Endodermal cell (in vitro differentiated cells): Measurements from ENCODE around the gene AKR1C2. TPM values are rescaled to one million over a fixed set of nuclear protein-coding genes. Genes with fewer than 3 reads are reported as not detected.

Source experiments
- DNase-seq: peaks from one replicate; pipeline ENCODE4 v3.0.0-alpha.2; 2017
- H3K27ac ChIP-seq: 2 replicates; pipeline ENCODE4 v1.5.1; 2013; ENCODE audit warnings: mild to moderate bottlenecking, low read depth, low read length, moderate library complexity
- H3K27me3 ChIP-seq: 2 replicates; pipeline ENCODE4 v1.6.1; 2013; ENCODE audit warnings: mild to moderate bottlenecking, low read length, moderate library complexity; ENCODE audit not compliant: insufficient read depth, control insufficient read depth, poor library complexity, severe bottlenecking
- H3K36me3 ChIP-seq: 2 replicates; pipeline ENCODE4 v1.7.0; 2013; ENCODE audit warnings: mild to moderate bottlenecking, low read length, moderate library complexity; ENCODE audit not compliant: control insufficient read depth, insufficient read depth
- H3K4me1 ChIP-seq: one replicate; pipeline ENCODE4 v1.7.0; 2013; ENCODE audit warnings: low read length; ENCODE audit not compliant: control insufficient read depth, insufficient read depth
- H3K4me3 ChIP-seq: 2 replicates; pipeline ENCODE4 v1.5.1; 2013; ENCODE audit warnings: mild to moderate bottlenecking, low read length, moderate library complexity
- H3K9ac ChIP-seq: 2 replicates; pipeline ENCODE4 v1.6.1; 2013; ENCODE audit warnings: mild to moderate bottlenecking, low read length, moderate library complexity; ENCODE audit not compliant: poor library complexity, severe bottlenecking; ENCODE audit errors: extremely low read depth
- H3K9me3 ChIP-seq: 2 replicates; pipeline ENCODE4 v1.6.1; 2013; ENCODE audit warnings: mild to moderate bottlenecking, low read length, moderate library complexity; ENCODE audit not compliant: control insufficient read depth
- H3K27ac Mint-ChIP-seq: 2 replicates; pipeline ENCODE4 v1.8.0; 2020; ENCODE audit warnings: mixed read lengths
- H3K27me3 Mint-ChIP-seq: 2 replicates; pipeline ENCODE4 v1.8.0; 2021; ENCODE audit warnings: mild to moderate bottlenecking, mixed read lengths; ENCODE audit not compliant: insufficient read depth
- H3K36me3 Mint-ChIP-seq: 2 replicates; pipeline ENCODE4 v1.8.0; 2020; ENCODE audit warnings: low read depth, mixed read lengths
- H3K4me1 Mint-ChIP-seq: 2 replicates; pipeline ENCODE4 v1.8.0; 2020; ENCODE audit warnings: mixed read lengths
- H3K4me3 Mint-ChIP-seq: 2 replicates; pipeline ENCODE4 v1.8.0; 2020; ENCODE audit warnings: mild to moderate bottlenecking, moderate library complexity, mixed read lengths
- H3K9me3 Mint-ChIP-seq: 2 replicates; pipeline ENCODE4 v1.8.0; 2020; ENCODE audit warnings: mild to moderate bottlenecking, mixed read lengths
- WGBS, 2 experiments: methylation state at CpG; one replicate each; pipeline versions ENCODE4 v1.1.5 to v1.1.7; 2013; ENCODE audit warnings: missing lambda C conversion rate in 2 of 2, mixed read lengths in 1 of 2; ENCODE audit not compliant: insufficient coverage in 1 of 2, insufficient read length in 1 of 2; 5-methylcytosine and 5-hydroxymethylcytosine counted together
- total RNA-seq, 2 donors: library from RNA; stranded (reverse); fragmentation: NEBNext Ultra II Directional in 1 of 2; extraction: Animal tissue kit (Norgen Biotek cat#: 25700) in 1 of 2; gene quantifications; 2 replicates in 1 of 2; 3 replicates in 1 of 2; pipeline ENCODE4 v1.2.1, GENCODE V29; 2021
- TF ChIP-seq, protein P1 (sequence below): fragments of 200-600 bp; sonication (generic); conservative IDR thresholded peaks from 2 replicates; pipeline ENCODE4 v1.5.0; 2021; ENCODE audit warnings: antibody characterized with exemption, mild to moderate bottlenecking

AKR1C2 gene
- total RNA-seq, 2 donors from 2014 or later = 0.33 to 0.89 TPM

GRCh38 chr10:4984223-4984622 lies 19.4 kb downstream of the AKR1C2 start:
- Mint-ChIP-seq H3K9me3 (peaks cover 15% of the 10 kb centered on the region), H3K27me3 (peaks cover 37% of the 10 kb centered on the region), H3K27ac (no peak overlapping the region), H3K4me1 (peaks cover 20% of the 10 kb centered on the region), H3K36me3 (no peaks in the 10 kb centered on the region), H3K4me3 (no peak overlapping the region)
- Histone ChIP-seq H3K27ac (no peak overlapping the region), H3K4me3 (no peak overlapping the region), H3K36me3 (no peaks in the 10 kb centered on the region), H3K4me1 (peaks cover 4% of the 10 kb centered on the region), H3K9me3 (peaks cover 10% of the 10 kb centered on the region), H3K9ac (no peak overlapping the region), H3K27me3 (no peaks in the 10 kb centered on the region)
- 94 to 98% methylated on average over 10 of the region's 10 CpGs for WGBS, 2 experiments
- DNase-seq = no peak
- TF ChIP-seq, protein P1, sequence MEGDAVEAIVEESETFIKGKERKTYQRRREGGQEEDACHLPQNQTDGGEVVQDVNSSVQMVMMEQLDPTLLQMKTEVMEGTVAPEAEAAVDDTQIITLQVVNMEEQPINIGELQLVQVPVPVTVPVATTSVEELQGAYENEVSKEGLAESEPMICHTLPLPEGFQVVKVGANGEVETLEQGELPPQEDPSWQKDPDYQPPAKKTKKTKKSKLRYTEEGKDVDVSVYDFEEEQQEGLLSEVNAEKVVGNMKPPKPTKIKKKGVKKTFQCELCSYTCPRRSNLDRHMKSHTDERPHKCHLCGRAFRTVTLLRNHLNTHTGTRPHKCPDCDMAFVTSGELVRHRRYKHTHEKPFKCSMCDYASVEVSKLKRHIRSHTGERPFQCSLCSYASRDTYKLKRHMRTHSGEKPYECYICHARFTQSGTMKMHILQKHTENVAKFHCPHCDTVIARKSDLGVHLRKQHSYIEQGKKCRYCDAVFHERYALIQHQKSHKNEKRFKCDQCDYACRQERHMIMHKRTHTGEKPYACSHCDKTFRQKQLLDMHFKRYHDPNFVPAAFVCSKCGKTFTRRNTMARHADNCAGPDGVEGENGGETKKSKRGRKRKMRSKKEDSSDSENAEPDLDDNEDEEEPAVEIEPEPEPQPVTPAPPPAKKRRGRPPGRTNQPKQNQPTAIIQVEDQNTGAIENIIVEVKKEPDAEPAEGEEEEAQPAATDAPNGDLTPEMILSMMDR = no peak

DNA sequence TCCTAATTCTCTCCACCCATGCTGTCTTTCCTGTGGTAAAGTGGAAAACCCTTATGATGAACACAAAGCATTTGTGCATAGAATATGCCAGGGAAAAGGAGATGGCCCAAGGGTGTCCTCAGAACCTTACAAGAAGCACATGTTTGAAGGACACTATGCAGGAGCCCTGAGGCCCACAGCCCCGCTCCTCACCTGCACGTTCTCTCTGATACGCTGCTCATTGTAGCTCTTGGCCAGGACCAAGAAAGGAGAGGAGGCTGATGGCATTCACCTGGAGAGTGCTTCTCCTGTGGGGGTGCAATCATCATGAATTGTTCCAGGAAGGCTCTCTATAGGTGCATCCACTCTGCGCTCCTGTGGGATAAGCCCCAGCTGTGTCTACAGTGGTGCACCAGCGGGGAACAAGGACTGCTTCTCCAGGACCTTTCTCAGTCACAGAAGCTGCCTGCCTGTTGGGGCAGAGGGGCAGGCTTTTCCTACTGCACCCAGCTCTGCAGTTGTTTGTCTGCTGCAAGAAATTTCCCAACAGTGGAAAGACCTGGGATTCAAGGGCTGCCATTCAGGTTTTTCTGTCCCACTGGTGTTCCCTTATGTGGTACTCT lies 19.9 kb downstream of the AKR1C2 start:
- H3K36me3 Mint-ChIP-seq = no peaks in the 10 kb centered on the region
- Histone ChIP-seq H3K27ac (no peak overlapping the region), H3K27me3 (no peaks in the 10 kb centered on the region), H3K9ac (no peak overlapping the region), H3K4me1 (peaks cover 4% of the 10 kb centered on the region), H3K4me3 (no peak overlapping the region), H3K36me3 (no peaks in the 10 kb centered on the region), H3K9me3 (peaks cover 10% of the 10 kb centered on the region)
- WGBS, 2 experiments = 96% methylated on average over 5 of the region's 5 CpGs; no CpG with 5 or more reads in 1 of the 2 experiments
- DNase-seq = no peak
- H3K4me1 Mint-ChIP-seq = peaks cover 20% of the 10 kb centered on the region
- H3K4me3 Mint-ChIP-seq = no peak overlapping the region
- H3K9me3 Mint-ChIP-seq = peaks cover 15% of the 10 kb centered on the region
- peaks cover 37% of the 10 kb centered on the region for H3K27me3 Mint-ChIP-seq
- TF ChIP-seq, protein P1 = no peak
- no peak overlapping the region for H3K27ac Mint-ChIP-seq

DNA sequence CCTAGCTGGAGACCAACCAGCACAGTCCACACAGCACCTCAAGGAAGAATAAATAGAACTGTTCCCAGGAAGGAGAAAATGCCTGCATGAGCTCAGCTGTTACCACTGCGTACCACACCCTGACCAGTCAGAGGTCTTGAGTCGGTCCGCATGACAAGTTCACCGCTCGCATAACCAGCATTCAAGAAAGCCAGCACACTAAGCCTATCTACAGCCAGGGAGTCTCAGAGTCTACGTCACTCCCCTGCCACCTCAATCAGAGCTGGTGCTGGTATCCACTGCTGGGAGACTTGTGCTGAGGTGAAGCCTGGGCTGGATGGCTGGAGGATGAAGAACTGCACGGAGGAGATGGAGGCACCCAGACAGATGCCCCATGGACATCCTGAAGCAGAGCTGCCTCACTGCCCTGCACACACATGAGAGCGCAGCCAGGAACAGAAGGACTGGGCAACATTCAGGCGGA lies 20.9 kb downstream of the AKR1C2 start:
- peaks cover 15% of the 10 kb centered on the region for H3K9me3 Mint-ChIP-seq
- Histone ChIP-seq H3K4me1 (peaks cover 4% of the 10 kb centered on the region), H3K9me3 (peaks cover 10% of the 10 kb centered on the region), H3K27me3 (no peaks in the 10 kb centered on the region), H3K4me3 (no peak overlapping the region), H3K36me3 (no peaks in the 10 kb centered on the region), H3K27ac (no peak overlapping the region), H3K9ac (no peak overlapping the region)
- peaks cover 20% of the 10 kb centered on the region for H3K4me1 Mint-ChIP-seq
- peaks cover 35% of the 10 kb centered on the region for H3K27me3 Mint-ChIP-seq
- WGBS, 2 experiments = 92 to 93% methylated on average over 8 to 9 of the region's 9 CpGs
- TF ChIP-seq, protein P1 = no peak
- no peaks in the 10 kb centered on the region for H3K36me3 Mint-ChIP-seq
- H3K27ac Mint-ChIP-seq = no peak overlapping the region
- no peak for DNase-seq
- H3K4me3 Mint-ChIP-seq = no peak overlapping the region
